Inflammatory macrophage (primary cell): ENCODE measurements around the gene RET.

ENCODE experiments used
- DNase-seq, 2 donors: peaks; one replicate each; pipeline ENCODE4 v3.0.0-alpha.2; 2020 to 2022

RET gene

GRCh38 chr10:43173120-43173519 is 96.3 kb downstream of the RET start:
- DNase-seq, result no peak

- DNase-seq, result no peak
Observed at GRCh38 chr10:43174969-43175368, 98.1 kb downstream of the RET start.

- DNase-seq, result no peak
Observed at GRCh38 chr10:43176271-43176670, 99.4 kb downstream of the RET start.

GRCh38 chr10:43177595-43177994 is 100.7 kb downstream of the RET start:
- no peak for DNase-seq
